Transverse colon (tissue), 4 donors: ENCODE results near the gene GSK3A. TPM values are rescaled to one million over a fixed set of nuclear protein-coding genes. Genes with fewer than 3 reads are reported as not detected.
A peak's percentile ranks its signal among the peaks of the same experiment; 100 is the strongest.

ENCODE experiments used
- DNase-seq: peaks from one replicate; pipeline ENCODE4 v3.0.0-alpha.2; 2019
- H3K27ac ChIP-seq, 4 donors: fragments of 200-600 bp; sonication (generic); 2 replicates each; pipeline ENCODE4 v1.5.1; 2016 to 2018; ENCODE audit warnings: inconsistent platforms in 4 of 4
- H3K27me3 ChIP-seq: fragments of 200-600 bp; sonication (generic); 2 replicates; pipeline ENCODE4 v1.5.1; 2017; ENCODE audit warnings: inconsistent platforms
- H3K36me3 ChIP-seq, 4 donors: fragments of 200-600 bp; sonication (generic); 2 replicates each; pipeline ENCODE4 v1.5.1; 2017 to 2019; ENCODE audit warnings: inconsistent platforms in 4 of 4
- H3K4me1 ChIP-seq, 4 donors: fragments of 200-600 bp; sonication (generic); 2 replicates each; pipeline ENCODE4 v1.5.1; 2017 to 2020; ENCODE audit warnings: inconsistent platforms in 4 of 4
- H3K4me3 ChIP-seq, 4 donors: fragments of 200-600 bp; sonication (generic); 1 replicate in 1 of 4; 2 replicates in 3 of 4; pipeline versions ENCODE4 v1.5.1 to v1.6.1; 2017 to 2019; ENCODE audit warnings: inconsistent platforms in 4 of 4
- H3K9me3 ChIP-seq, 2 donors: fragments of 200-600 bp; sonication (generic); 2 replicates each; pipeline ENCODE4 v1.5.1; 2017 to 2019; ENCODE audit warnings: inconsistent platforms in 2 of 2
- CTCF ChIP-seq, 5 experiments: fragments of 200-600 bp in 3 of 5; fragments of 450-650 bp in 2 of 5; sonication (generic) in 3 of 5; IDR thresholded peaks; 1 replicate in 2 of 5; 2 replicates in 3 of 5; pipeline ENCODE4 v1.5.1; 2016 to 2017; ENCODE audit warnings: antibody characterized with exemption in 5 of 5, inconsistent platforms in 3 of 5, mild to moderate bottlenecking in 2 of 5, moderate library complexity in 1 of 5
- EP300 ChIP-seq: sonication (generic); formaldehyde crosslinking; IDR thresholded peaks from one replicate; pipeline ENCODE4 v1.6.1; 2017; ENCODE audit warnings: antibody characterized with exemption, low read depth
- POLR2A ChIP-seq: fragments of 450-650 bp; IDR thresholded peaks from one replicate; pipeline ENCODE4 v1.6.1; 2016; ENCODE audit warnings: antibody characterized with exemption, mild to moderate bottlenecking, moderate library complexity
- POLR2AphosphoS5 ChIP-seq, 3 donors: sonication (generic); formaldehyde crosslinking; IDR thresholded peaks; one replicate each; pipeline ENCODE4 v1.6.1; 2016; ENCODE audit warnings: antibody characterized with exemption in 3 of 3
- WGBS, 2 donors: methylation state at CpG; one replicate each; pipeline ENCODE4 v1.1.5; 2018; ENCODE audit warnings: low coverage in 1 of 2; 5-methylcytosine and 5-hydroxymethylcytosine counted together
- in situ Hi-C, 4 donors: fragments of 200-750 bp; cut with MboI; loops; one replicate each; pipeline versions ENCODE4 v1.15.0 to v1.15.1; 2017; ENCODE audit warnings: low sequenced_read_pairs in 3 of 4, low pct_ligation_motif_present in 1 of 4, low pct_unique_long_range_greater_than_20kb in 1 of 4
- intact Hi-C: fragments of 100-400 bp; cut with DNase I; formaldehyde crosslinking; loops from one replicate; pipeline ENCODE4 v1.15.1; 2023; ENCODE audit warnings: low total_unique reads
- total RNA-seq, 4 donors: library from RNA; depleted of rRNA; stranded (reverse); fragments of >200 nt; gene quantifications; one replicate each; pipeline ENCODE4 v1.1.0, GENCODE V29; 2016

GSK3A gene
- total RNA-seq, 4 donors from 2014 or later = 10.7 to 46.4 (median 31.0) TPM

DNA sequence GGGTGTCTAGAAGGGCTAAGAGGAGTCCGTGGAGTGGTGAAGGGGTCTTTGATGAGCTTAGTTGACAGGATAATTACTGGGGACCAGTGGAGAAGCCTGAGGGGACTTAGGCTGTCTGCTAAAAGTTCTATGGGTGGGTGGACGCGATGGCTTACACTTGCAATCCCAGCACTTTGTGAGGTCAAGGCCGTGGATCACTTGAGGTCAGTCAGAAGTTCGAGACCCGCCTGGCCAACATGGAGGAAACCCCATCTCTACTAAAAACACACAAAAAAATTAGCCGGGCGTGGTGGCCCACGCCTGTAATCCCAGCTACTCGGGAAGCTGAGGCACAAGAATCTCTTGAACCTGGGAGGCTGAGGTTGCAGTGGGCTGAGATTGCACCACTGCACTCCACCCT lies 2.8 kb upstream of the GSK3A start:
- Histone ChIP-seq H3K4me1 (peaks cover 17 to 45% (median 38%) of the 10 kb centered on the region in 4 donors), H3K4me3 (no peak overlapping the region), H3K27ac (peak overlapping the region; percentile 82 to 96 (median 90)), H3K9me3 (no peaks in the 10 kb centered on the region), H3K27me3 (no peaks in the 10 kb centered on the region), H3K36me3 (peaks cover 0 to 11% (median 3%) of the 10 kb centered on the region in 4 donors)
- intact Hi-C loops = no loop called here
- 70% methylated on average over 10 of the region's 10 CpGs; no CpG with 5 or more reads in 1 of the 2 donors for WGBS, 2 donors
- no peak for DNase-seq
- in situ Hi-C loops = no loop called here
- no peak for TF ChIP-seq POLR2A
- no peak for TF ChIP-seq POLR2AphosphoS5 (IDR thresholded peaks at IDR 0.05)
- TF ChIP-seq EP300 = no peak
- no peak for TF ChIP-seq CTCF (IDR thresholded peaks at IDR 0.05)

- H3K4me1 ChIP-seq = peaks cover 12 to 46% (median 36%) of the 10 kb centered on the region in 4 donors
These were observed 2.2 kb upstream of the GSK3A start for GRCh38 chr19:42244347-42245220.

DNA sequence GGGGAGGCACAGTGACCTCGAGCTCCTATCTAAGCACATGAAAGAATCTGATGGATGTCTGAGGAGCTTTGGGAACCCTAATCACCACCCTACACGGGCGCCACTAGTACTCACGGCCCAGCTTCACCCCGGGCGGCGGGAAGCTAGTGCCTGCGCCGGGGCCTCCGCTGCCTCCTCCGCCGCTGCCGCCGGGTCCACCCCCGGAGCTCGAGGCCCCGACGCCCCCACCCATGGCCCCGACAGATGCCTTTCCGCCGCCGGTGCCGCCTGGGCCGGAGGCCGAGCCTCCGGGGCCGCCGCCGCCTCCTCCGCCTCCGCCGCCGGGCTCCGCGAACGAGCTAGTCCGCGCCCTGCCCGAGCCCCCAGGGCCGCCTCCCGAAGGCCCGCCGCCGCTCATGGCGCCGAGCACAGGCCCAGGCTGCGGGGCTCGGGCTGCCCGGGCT lies 312 bp downstream of the GSK3A start:
- in situ Hi-C loops = no loop called here
- 1% methylated on average over 20 of the region's 49 CpGs; no CpG with 5 or more reads in 1 of the 2 donors for WGBS, 2 donors

More at GRCh38 chr19:42244347-42245220, 2.2 kb upstream of the GSK3A start:
- intact Hi-C loops (no loop called here), in situ Hi-C loops (no loop called here)
- peaks cover 0 to 10% (median 3%) of the 10 kb centered on the region in 4 donors for H3K36me3 ChIP-seq
- peak; percentile 94 for DNase-seq
- H3K27ac ChIP-seq = peak overlapping the region; percentile 82 to 96 (median 90)
- 0 to 1% methylated on average over 3 to 45 of the region's 45 CpGs for WGBS, 2 donors
- H3K4me3 ChIP-seq = peak overlapping the region; percentile 15 to 94 (median 85)
- H3K9me3 ChIP-seq = no peaks in the 10 kb centered on the region
- H3K27me3 ChIP-seq = no peaks in the 10 kb centered on the region
- TF ChIP-seq POLR2AphosphoS5 (IDR thresholded peaks at IDR 0.05) = peak; percentile 82 to 85 (median 84)
- TF ChIP-seq POLR2A = peak; percentile 85
- peak; percentile 44 to 76 (median 58) for TF ChIP-seq CTCF (IDR thresholded peaks at IDR 0.05)
- no peak for TF ChIP-seq EP300

More for the DNA sequence above, 312 bp downstream of the GSK3A start:
- H3K36me3 ChIP-seq = no peaks in the 10 kb centered on the region
- intact Hi-C loops = no loop called here
- peak overlapping the region; percentile 82 to 96 (median 90) for H3K27ac ChIP-seq
- peaks cover 12 to 46% (median 36%) of the 10 kb centered on the region in 4 donors for H3K4me1 ChIP-seq
- TF ChIP-seq POLR2AphosphoS5 (IDR thresholded peaks at IDR 0.05) (no peak), EP300 (no peak), CTCF (IDR thresholded peaks at IDR 0.05) (no peak)
- DNase-seq = no peak
- H3K27me3 ChIP-seq = no peaks in the 10 kb centered on the region
- peak overlapping the region; percentile 83 to 94 (median 86) for H3K4me3 ChIP-seq
- H3K9me3 ChIP-seq = no peaks in the 10 kb centered on the region
